Trophoblast cell (in vitro differentiated cells and primary cell): ENCODE results near the gene ABHD12B.

ENCODE experiments used
- DNase-seq, 2 donors: peaks; one replicate each; pipeline ENCODE4 v3.0.0-alpha.2; 2016
- H2AFZ ChIP-seq: 2 replicates; pipeline ENCODE4 v1.6.1; 2013; ENCODE audit warnings: low read length, moderate library complexity, mild to moderate bottlenecking; ENCODE audit not compliant: insufficient read depth, poor library complexity
- H2AK5ac ChIP-seq: 2 replicates; pipeline ENCODE4 v1.6.1; 2013; ENCODE audit warnings: mild to moderate bottlenecking, low read length
- H2BK120ac ChIP-seq: 2 replicates; pipeline ENCODE4 v1.6.1; 2013; ENCODE audit warnings: low read length, mild to moderate bottlenecking, moderate library complexity; ENCODE audit not compliant: insufficient read depth, poor library complexity
- H2BK12ac ChIP-seq: 2 replicates; pipeline ENCODE4 v1.6.1; 2013; ENCODE audit warnings: mild to moderate bottlenecking, low read length, moderate library complexity
- H2BK5ac ChIP-seq: 2 replicates; pipeline ENCODE4 v1.6.1; 2013; ENCODE audit warnings: low read length, low read depth, moderate library complexity, mild to moderate bottlenecking; ENCODE audit not compliant: poor library complexity
- H3K14ac ChIP-seq: 2 replicates; pipeline ENCODE4 v1.6.1; 2013; ENCODE audit warnings: mild to moderate bottlenecking, low read length
- H3K18ac ChIP-seq: 2 replicates; pipeline ENCODE4 v1.6.1; 2013; ENCODE audit warnings: mild to moderate bottlenecking, low read length
- H3K23ac ChIP-seq: 2 replicates; pipeline ENCODE4 v1.6.1; 2013; ENCODE audit warnings: low read length
- H3K27ac ChIP-seq: 2 replicates; pipeline ENCODE4 v1.5.1; 2013; ENCODE audit warnings: low read depth, mild to moderate bottlenecking, inconsistent platforms, low read length, moderate library complexity
- H3K27me3 ChIP-seq: 2 replicates; pipeline ENCODE4 v1.6.1; 2013; ENCODE audit warnings: inconsistent platforms, mild to moderate bottlenecking, low read length, moderate library complexity; ENCODE audit not compliant: insufficient read depth
- H3K36me3 ChIP-seq, 2 experiments: 1 replicate in 1 of 2; 2 replicates in 1 of 2; pipeline ENCODE4 v1.6.1; 2013; ENCODE audit warnings: low read length in 2 of 2, mild to moderate bottlenecking in 2 of 2, moderate library complexity in 1 of 2; ENCODE audit not compliant: insufficient read depth in 2 of 2, control insufficient read depth in 1 of 2
- H3K4ac ChIP-seq: 2 replicates; pipeline ENCODE4 v1.6.1; 2013; ENCODE audit warnings: low read depth, mild to moderate bottlenecking, low read length, moderate library complexity
- H3K4me1 ChIP-seq, 2 experiments: 1 replicate in 1 of 2; 2 replicates in 1 of 2; pipeline ENCODE4 v1.6.1; 2013; ENCODE audit warnings: low read length in 2 of 2, mild to moderate bottlenecking in 2 of 2, moderate library complexity in 1 of 2; ENCODE audit not compliant: insufficient read depth in 2 of 2, control insufficient read depth in 1 of 2
- H3K4me2 ChIP-seq: 2 replicates; pipeline ENCODE4 v1.6.1; 2013; ENCODE audit warnings: inconsistent platforms, mild to moderate bottlenecking, low read length, moderate library complexity
- H3K4me3 ChIP-seq: 2 replicates; pipeline ENCODE4 v1.5.1; 2013; ENCODE audit warnings: mild to moderate bottlenecking, low read depth, low read length, inconsistent platforms
- H3K79me1 ChIP-seq: one replicate; pipeline ENCODE4 v1.6.1; 2013; ENCODE audit warnings: low read length
- H3K79me2 ChIP-seq: 2 replicates; pipeline ENCODE4 v1.6.1; 2013; ENCODE audit warnings: low read length, mild to moderate bottlenecking; ENCODE audit not compliant: control insufficient read depth, insufficient read depth, poor library complexity
- H3K9ac ChIP-seq: 2 replicates; pipeline ENCODE4 v1.6.1; 2013; ENCODE audit warnings: mild to moderate bottlenecking, low read length
- H3K9me3 ChIP-seq: 2 replicates; pipeline ENCODE4 v1.6.1; 2013; ENCODE audit warnings: low read depth, mild to moderate bottlenecking, control low read depth, inconsistent platforms, low read length; ENCODE audit not compliant: insufficient read depth
- H4K12ac ChIP-seq: 2 replicates; pipeline ENCODE4 v1.6.1; 2013; ENCODE audit warnings: low read depth, mild to moderate bottlenecking, low read length, moderate library complexity
- H4K8ac ChIP-seq: 2 replicates; pipeline ENCODE4 v1.6.1; 2013; ENCODE audit warnings: low read depth, mild to moderate bottlenecking, low read length, moderate library complexity
- H4K91ac ChIP-seq: one replicate; pipeline ENCODE4 v1.6.1; 2013; ENCODE audit warnings: low read depth, mild to moderate bottlenecking, low read length, moderate library complexity
- WGBS: extraction: QIAGEN DNeasy Blood & Tissue Kit; methylation state at CpG from one replicate; pipeline ENCODE4 v1.1.7; 2013; ENCODE audit warnings: missing lambda C conversion rate; ENCODE audit not compliant: insufficient read length, insufficient coverage; ENCODE audit errors: extremely low coverage; 5-methylcytosine and 5-hydroxymethylcytosine counted together

Gene ABHD12B

DNA sequence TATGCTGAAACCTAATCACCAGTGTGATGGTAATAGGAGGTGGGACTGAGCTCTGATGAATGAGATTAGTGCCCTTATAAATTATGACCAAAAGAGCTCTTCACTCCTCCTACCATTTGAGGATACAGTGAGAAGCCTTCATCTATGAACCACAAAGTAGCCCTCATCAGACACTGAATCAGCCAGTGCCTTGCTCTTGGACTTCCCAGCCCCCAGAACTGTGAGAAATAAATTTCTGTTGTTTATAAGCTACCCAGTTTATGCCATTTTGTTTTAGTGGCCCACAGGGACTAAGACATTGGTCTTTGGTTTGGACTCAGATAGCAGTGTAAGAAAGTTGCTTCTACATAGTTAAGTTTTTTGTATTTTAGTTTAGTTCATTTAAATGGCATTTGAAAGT, 32.9 kb downstream of the ABHD12B start:
- Histone ChIP-seq H4K91ac (no peak overlapping the region), H3K18ac (no peak overlapping the region), H2BK12ac (no peak overlapping the region), H3K9me3 (no peaks in the 10 kb centered on the region), H3K4ac (no peak overlapping the region), H3K9ac (no peak overlapping the region), H2BK120ac (no peak overlapping the region), H2AFZ (no peak overlapping the region), H3K4me2 (no peak overlapping the region), H3K27me3 (no peaks in the 10 kb centered on the region), H4K8ac (no peak overlapping the region), H3K36me3 (peaks cover 0 to under 1% of the 10 kb centered on the region in 2 experiments), H3K79me2 (no peaks in the 10 kb centered on the region), H4K12ac (no peak overlapping the region), H3K14ac (no peak overlapping the region), H3K4me3 (no peak overlapping the region), H3K79me1 (peaks cover 2% of the 10 kb centered on the region), H3K27ac (no peak overlapping the region), H2BK5ac (no peak overlapping the region), H3K23ac (no peak overlapping the region), H3K4me1 (peaks cover 5% of the 10 kb centered on the region in 2 experiments), H2AK5ac (no peak overlapping the region)
- DNase-seq: no peak

DNA sequence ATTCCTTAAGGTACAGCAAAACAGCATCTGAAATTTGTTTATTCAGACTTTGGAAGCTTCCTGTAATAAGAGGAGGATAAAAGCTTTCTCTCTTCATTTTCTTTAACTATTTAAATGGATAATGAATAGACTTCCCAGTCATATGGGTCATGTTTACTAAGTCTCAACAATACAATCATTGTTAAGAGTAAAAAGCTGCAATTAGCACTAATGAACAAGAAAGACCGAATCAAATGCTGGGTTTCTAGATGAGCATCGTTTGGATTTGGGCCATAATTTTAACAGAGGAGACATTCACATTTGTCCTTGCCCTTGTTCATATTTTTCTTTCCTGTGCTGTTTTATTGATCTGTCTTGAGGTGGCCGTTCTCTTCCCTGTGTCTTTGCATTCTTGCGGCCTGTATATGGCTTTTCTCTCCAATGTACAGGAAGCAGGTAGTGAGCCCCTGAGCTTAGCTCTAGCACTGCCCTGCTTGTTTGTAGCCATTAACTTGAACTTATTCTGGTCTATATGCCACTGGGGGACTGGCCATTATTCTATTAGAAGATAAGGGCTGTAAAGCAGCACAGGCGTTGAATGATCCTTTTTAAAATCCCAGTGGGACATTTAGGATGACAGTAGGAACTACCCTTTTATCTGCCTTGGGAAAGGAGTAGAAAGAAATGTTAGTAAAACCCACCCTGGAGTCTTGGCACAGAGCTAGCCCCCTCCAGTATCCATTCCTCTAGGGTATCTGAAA, 34.6 kb downstream of the ABHD12B start:
- no peaks in the 10 kb centered on the region for H3K27me3 ChIP-seq
- no peak overlapping the region for H4K12ac ChIP-seq
- no peak overlapping the region for H3K23ac ChIP-seq
- no peak overlapping the region for H2BK5ac ChIP-seq
- WGBS: no CpG with 5 or more reads among the region's 5 CpGs
- no peak overlapping the region for H3K14ac ChIP-seq
- H3K4me2 ChIP-seq: no peak overlapping the region
- no peaks in the 10 kb centered on the region for H3K9me3 ChIP-seq
- H3K36me3 ChIP-seq: peaks cover 0 to 2% of the 10 kb centered on the region in 2 experiments
- no peak overlapping the region for H3K27ac ChIP-seq
- no peak for DNase-seq
- no peak overlapping the region for H3K4ac ChIP-seq
- no peak overlapping the region for H3K4me3 ChIP-seq
- H3K79me1 ChIP-seq: peaks cover 4% of the 10 kb centered on the region
- H3K9ac ChIP-seq: no peak overlapping the region
- H2BK120ac ChIP-seq: no peak overlapping the region
- H3K79me2 ChIP-seq: no peaks in the 10 kb centered on the region
- H4K91ac ChIP-seq: no peak overlapping the region
- H3K18ac ChIP-seq: no peak overlapping the region
- peaks cover 13 to 15% of the 10 kb centered on the region in 2 experiments for H3K4me1 ChIP-seq
- no peak overlapping the region for H2AK5ac ChIP-seq
- H2BK12ac ChIP-seq: no peak overlapping the region
- no peak overlapping the region for H4K8ac ChIP-seq
- H2AFZ ChIP-seq: no peak overlapping the region

DNA sequence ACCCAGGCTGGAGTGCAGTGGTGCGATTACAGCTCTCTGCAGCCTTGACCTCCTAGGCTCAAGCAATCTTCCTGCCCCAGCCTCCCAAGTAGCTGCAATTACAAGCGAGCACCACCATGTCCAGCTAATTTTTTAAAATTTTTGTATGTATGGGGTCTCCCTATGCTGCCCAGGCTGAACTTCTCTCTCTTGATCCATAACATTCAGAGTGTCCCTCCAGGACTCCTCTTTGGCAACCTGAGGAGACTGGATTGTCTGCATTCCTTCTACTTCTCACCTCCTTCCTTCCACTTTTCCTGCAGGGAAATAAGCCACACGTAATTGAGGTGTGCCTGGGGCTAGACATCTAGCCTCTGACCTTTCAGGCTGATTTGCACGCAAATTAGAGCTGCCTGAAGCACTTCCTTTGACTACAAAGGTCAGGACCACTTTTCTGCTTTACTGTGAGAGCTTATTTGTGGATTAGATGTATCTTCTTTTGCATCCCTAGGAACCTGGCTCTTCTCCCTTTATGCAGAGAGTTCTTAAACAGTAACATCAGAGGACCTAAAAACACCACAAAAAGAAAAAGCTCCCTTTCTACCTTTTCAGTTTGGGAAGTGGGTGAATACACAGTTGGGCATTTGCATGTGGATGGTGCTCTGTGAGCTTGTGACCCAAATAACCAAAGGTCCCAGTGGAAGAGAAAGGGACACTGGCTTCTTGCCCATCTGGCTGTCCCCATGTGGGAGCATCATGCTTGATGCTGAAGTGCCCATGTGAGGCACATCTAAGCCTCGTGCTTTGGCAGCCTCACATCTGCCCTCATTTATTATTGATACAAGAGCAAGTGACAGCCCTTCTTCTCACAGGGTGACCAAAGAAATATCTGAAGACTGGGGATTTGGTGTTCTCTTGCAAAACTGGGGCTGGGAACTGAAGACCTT, 38.9 kb downstream of the ABHD12B start:
- Histone ChIP-seq H2BK5ac (no peak overlapping the region), H4K8ac (no peak overlapping the region), H4K12ac (no peak overlapping the region), H3K4me1 (peaks cover 11 to 12% of the 10 kb centered on the region in 2 experiments), H3K4me2 (no peak overlapping the region), H3K79me1 (peaks cover 2% of the 10 kb centered on the region), H3K9me3 (no peaks in the 10 kb centered on the region), H3K9ac (no peak overlapping the region), H2BK12ac (peak overlapping the region; percentile 20), H2BK120ac (no peak overlapping the region), H3K27ac (no peak overlapping the region), H2AK5ac (no peak overlapping the region), H3K14ac (no peak overlapping the region), H3K79me2 (no peaks in the 10 kb centered on the region), H3K36me3 (peaks cover 2% of the 10 kb centered on the region in 2 experiments), H3K18ac (no peak overlapping the region), H3K4me3 (no peak overlapping the region), H2AFZ (no peak overlapping the region), H3K23ac (no peak overlapping the region), H3K27me3 (peaks cover 4% of the 10 kb centered on the region), H3K4ac (no peak overlapping the region), H4K91ac (no peak overlapping the region)
- no CpG with 5 or more reads among the region's 5 CpGs for WGBS
- DNase-seq: peak; percentile 90 to 94

DNA sequence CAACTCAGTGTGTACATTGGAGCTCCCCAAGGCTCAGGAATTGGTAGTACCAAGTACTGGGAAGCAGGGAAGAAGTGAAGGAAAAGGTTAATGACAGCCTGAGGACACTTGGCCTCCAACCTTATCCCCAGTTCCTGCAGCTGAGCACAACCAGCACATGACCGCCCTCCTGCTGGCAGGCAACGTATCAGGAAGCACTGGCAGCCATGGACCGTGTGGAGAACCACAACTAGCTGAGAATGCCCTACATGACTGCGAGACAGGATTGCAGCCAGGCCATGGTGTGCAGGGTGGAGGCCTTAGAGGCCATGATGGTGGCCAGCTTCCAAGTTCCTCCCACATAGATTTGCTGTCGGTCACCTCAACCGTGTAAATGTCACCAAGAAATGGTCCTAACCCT, 45.6 kb downstream of the ABHD12B start:
- H3K27me3 ChIP-seq: peaks cover 4% of the 10 kb centered on the region
- H3K9ac ChIP-seq: no peak overlapping the region
- no peaks in the 10 kb centered on the region for H3K79me2 ChIP-seq
- H3K36me3 ChIP-seq: peaks cover 0 to 2% of the 10 kb centered on the region in 2 experiments
- H3K14ac ChIP-seq: no peak overlapping the region
- H2BK120ac ChIP-seq: no peak overlapping the region
- no peak overlapping the region for H2BK5ac ChIP-seq
- no peaks in the 10 kb centered on the region for H3K79me1 ChIP-seq
- H4K8ac ChIP-seq: no peak overlapping the region
- no peak overlapping the region for H3K27ac ChIP-seq
- H3K4me2 ChIP-seq: no peak overlapping the region
- no peak overlapping the region for H3K4ac ChIP-seq
- H4K12ac ChIP-seq: no peak overlapping the region
- peaks cover 3% of the 10 kb centered on the region for H3K9me3 ChIP-seq
- WGBS: no CpG with 5 or more reads among the region's 6 CpGs
- H3K4me1 ChIP-seq: peaks cover 5 to 11% of the 10 kb centered on the region in 2 experiments
- H2AFZ ChIP-seq: no peak overlapping the region
- H2AK5ac ChIP-seq: no peak overlapping the region
- no peak overlapping the region for H2BK12ac ChIP-seq
- H4K91ac ChIP-seq: no peak overlapping the region
- no peak overlapping the region for H3K4me3 ChIP-seq
- no peak overlapping the region for H3K23ac ChIP-seq
- no peak overlapping the region for H3K18ac ChIP-seq
- DNase-seq: no peak
